Osteoblast (primary cell): ENCODE measurements around the gene POLR2H. TPM values are rescaled to one million over a fixed set of nuclear protein-coding genes. Genes with fewer than 3 reads are reported as not detected.

Source experiments
- DNase-seq: peaks from one replicate; pipeline ENCODE4 v3.0.0; 2011; ENCODE audit warnings: low spot score, mixed read lengths; ENCODE audit not compliant: insufficient read length; ENCODE audit errors: missing footprints
- H2AFZ ChIP-seq: 2 replicates; pipeline ENCODE4 v1.6.0; 2011; ENCODE audit warnings: mild to moderate bottlenecking, low read length
- H3K27ac ChIP-seq: 2 replicates; pipeline ENCODE4 v1.5.1; 2011; ENCODE audit warnings: mild to moderate bottlenecking, low read depth, low read length, moderate library complexity
- H3K27me3 ChIP-seq: 2 replicates; pipeline ENCODE4 v1.6.0; 2012; ENCODE audit warnings: mild to moderate bottlenecking, control low read depth, inconsistent platforms, low read length, moderate library complexity; ENCODE audit not compliant: insufficient read depth
- H3K36me3 ChIP-seq: 2 replicates; pipeline ENCODE4 v1.5.1; 2011; ENCODE audit warnings: mild to moderate bottlenecking, low read length, control low read depth, moderate library complexity; ENCODE audit not compliant: insufficient read depth
- H3K4me1 ChIP-seq: 2 replicates; pipeline ENCODE4 v1.5.1; 2011; ENCODE audit warnings: mild to moderate bottlenecking, low read length, control low read depth, moderate library complexity; ENCODE audit not compliant: insufficient read depth
- H3K4me2 ChIP-seq: 2 replicates; pipeline ENCODE4 v1.6.0; 2011; ENCODE audit warnings: mild to moderate bottlenecking, low read length; ENCODE audit not compliant: insufficient read depth
- H3K4me3 ChIP-seq: fragments of 200-600 bp; sonication (generic); 3 replicates; pipeline ENCODE4 v1.5.1; 2012; ENCODE audit warnings: mild to moderate bottlenecking, low read length, inconsistent platforms; ENCODE audit not compliant: insufficient read depth
- H3K79me2 ChIP-seq: 2 replicates; pipeline ENCODE4 v1.6.0; 2012; ENCODE audit warnings: mild to moderate bottlenecking, low read length, control low read depth, inconsistent platforms; ENCODE audit not compliant: insufficient read depth
- H3K9me3 ChIP-seq: 2 replicates; pipeline ENCODE4 v1.5.1; 2011; ENCODE audit warnings: low read depth, low read length, control low read depth
- H4K20me1 ChIP-seq: 2 replicates; pipeline ENCODE4 v1.6.0; 2012; ENCODE audit warnings: mild to moderate bottlenecking, low read length, control low read depth; ENCODE audit not compliant: insufficient read depth
- total RNA-seq: library from RNA; depleted of rRNA; stranded (reverse); fragments of >200 nt; gene quantifications from 2 replicates; pipeline ENCODE4 v1.2.3, GENCODE V29; 2012
- TF ChIP-seq, protein P1 (sequence below): IDR thresholded peaks from 2 replicates; pipeline ENCODE4 v1.5.1; 2011; ENCODE audit warnings: mild to moderate bottlenecking, low read depth, low read length, moderate library complexity; ENCODE audit errors: extremely low read depth

The POLR2H gene
- total RNA-seq, 1 donor = 61.2 TPM

DNA sequence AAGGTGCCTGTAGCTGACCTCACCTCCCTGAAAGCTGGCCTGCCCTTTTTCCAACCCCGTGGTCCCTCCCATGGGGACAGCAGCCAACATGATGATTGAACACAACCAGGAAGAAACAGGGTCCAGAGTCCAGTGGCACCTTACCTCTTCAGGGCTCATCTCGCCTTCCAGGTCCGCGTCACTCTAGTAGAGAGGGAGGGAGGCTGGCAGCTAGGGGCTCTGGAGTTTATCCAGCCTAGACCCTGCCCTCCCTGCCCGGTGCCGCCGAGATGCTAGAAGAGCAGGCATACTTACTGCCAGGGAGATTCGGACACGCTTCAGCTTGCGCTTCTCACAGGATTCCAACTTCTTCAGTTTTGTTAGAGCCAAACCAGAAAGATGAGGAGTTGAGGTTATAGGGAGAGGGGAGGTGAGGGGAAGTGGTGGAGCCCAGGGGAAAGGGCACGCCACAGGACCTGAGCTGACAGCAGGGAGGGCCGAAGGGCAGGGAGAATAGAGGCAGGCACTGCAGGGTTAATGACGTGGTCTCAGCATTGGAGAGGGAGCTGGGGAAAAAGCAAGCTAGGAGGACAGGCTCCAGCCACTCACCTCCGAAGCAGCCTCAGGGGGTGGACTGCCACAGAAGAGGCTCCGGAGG, 9.2 kb upstream of the POLR2H start:
- H3K4me3 ChIP-seq = no peak overlapping the region
- H3K4me2 ChIP-seq = no peak overlapping the region
- H3K9me3 ChIP-seq = no peaks in the 10 kb centered on the region
- H2AFZ ChIP-seq = no peak overlapping the region
- no peaks in the 10 kb centered on the region for H3K79me2 ChIP-seq
- peaks cover 8% of the 10 kb centered on the region for H4K20me1 ChIP-seq
- H3K27ac ChIP-seq = no peak overlapping the region
- no peaks in the 10 kb centered on the region for H3K27me3 ChIP-seq
- H3K4me1 ChIP-seq = peaks cover 8% of the 10 kb centered on the region
- TF ChIP-seq, protein P1, sequence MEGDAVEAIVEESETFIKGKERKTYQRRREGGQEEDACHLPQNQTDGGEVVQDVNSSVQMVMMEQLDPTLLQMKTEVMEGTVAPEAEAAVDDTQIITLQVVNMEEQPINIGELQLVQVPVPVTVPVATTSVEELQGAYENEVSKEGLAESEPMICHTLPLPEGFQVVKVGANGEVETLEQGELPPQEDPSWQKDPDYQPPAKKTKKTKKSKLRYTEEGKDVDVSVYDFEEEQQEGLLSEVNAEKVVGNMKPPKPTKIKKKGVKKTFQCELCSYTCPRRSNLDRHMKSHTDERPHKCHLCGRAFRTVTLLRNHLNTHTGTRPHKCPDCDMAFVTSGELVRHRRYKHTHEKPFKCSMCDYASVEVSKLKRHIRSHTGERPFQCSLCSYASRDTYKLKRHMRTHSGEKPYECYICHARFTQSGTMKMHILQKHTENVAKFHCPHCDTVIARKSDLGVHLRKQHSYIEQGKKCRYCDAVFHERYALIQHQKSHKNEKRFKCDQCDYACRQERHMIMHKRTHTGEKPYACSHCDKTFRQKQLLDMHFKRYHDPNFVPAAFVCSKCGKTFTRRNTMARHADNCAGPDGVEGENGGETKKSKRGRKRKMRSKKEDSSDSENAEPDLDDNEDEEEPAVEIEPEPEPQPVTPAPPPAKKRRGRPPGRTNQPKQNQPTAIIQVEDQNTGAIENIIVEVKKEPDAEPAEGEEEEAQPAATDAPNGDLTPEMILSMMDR = no peak
- peak; percentile 23 for DNase-seq
- peaks cover 3% of the 10 kb centered on the region for H3K36me3 ChIP-seq

DNA sequence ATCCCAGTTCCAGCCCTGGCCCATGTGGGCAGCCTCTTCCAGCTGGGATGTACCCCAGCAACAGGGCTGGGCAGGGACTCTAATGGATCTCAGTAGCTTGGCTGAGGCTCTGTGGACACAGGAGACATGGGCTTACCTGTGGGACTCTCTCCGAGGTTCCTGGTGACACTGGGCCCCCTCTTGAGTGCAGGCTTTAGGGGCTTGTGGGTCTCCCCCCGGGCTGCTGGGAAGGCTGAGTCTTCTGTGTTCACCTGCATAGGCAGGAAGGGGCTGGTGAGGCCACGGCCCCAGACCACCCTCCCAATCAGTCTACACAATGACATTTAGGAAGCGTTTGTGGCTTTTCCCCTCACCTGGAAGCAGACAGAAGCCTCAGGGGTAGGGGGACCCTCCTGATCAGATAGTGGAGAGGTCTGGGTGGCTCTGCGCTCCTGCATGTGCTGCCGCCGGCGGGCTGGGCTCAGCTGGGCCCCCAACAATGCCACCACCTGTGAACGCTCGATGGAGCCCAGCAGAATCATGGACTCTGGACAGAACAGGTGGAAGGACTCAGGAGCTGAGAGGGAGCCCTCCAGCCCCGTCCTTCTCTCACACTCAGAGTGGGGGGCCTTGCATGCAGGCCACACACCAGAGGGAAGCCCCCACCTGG, 8.5 kb upstream of the POLR2H start:
- DNase-seq = peak; percentile 62
- H3K27ac ChIP-seq = no peak overlapping the region
- no peak overlapping the region for H3K4me3 ChIP-seq
- TF ChIP-seq, protein P1 = no peak
- peaks cover 3% of the 10 kb centered on the region for H3K36me3 ChIP-seq
- H3K27me3 ChIP-seq = no peaks in the 10 kb centered on the region
- peaks cover 8% of the 10 kb centered on the region for H3K4me1 ChIP-seq
- no peak overlapping the region for H2AFZ ChIP-seq
- H3K4me2 ChIP-seq = no peak overlapping the region
- no peaks in the 10 kb centered on the region for H3K79me2 ChIP-seq
- H4K20me1 ChIP-seq = peaks cover 8% of the 10 kb centered on the region
- H3K9me3 ChIP-seq = no peaks in the 10 kb centered on the region

DNA sequence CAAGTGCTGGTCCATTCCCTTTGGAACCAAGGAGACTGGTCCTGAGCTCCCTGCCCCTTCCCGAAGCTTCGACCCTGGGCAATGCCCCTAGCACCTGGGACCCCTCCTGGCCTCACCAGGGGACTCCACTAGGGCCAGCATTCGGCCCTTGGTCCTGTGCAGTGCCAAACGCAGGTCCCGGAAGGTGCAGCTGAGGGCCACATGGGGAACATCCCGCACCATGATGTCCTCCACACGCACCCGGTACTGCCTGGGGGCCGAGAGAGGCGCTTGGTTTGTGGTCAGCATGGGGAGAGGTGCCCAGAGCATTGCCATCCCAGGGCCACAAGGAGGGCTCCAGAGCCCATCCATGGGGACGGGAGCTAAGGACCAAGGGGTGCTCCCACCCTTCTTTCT, 8.0 kb upstream of the POLR2H start:
- H3K36me3 ChIP-seq = peaks cover 3% of the 10 kb centered on the region
- peaks cover 8% of the 10 kb centered on the region for H3K4me1 ChIP-seq
- no peaks in the 10 kb centered on the region for H3K79me2 ChIP-seq
- peak; percentile 3 for DNase-seq
- H3K9me3 ChIP-seq = no peaks in the 10 kb centered on the region
- TF ChIP-seq, protein P1 = no peak
- H3K4me2 ChIP-seq = no peak overlapping the region
- H3K27me3 ChIP-seq = no peaks in the 10 kb centered on the region
- peaks cover 8% of the 10 kb centered on the region for H4K20me1 ChIP-seq
- no peak overlapping the region for H2AFZ ChIP-seq
- no peak overlapping the region for H3K27ac ChIP-seq
- no peak overlapping the region for H3K4me3 ChIP-seq

DNA sequence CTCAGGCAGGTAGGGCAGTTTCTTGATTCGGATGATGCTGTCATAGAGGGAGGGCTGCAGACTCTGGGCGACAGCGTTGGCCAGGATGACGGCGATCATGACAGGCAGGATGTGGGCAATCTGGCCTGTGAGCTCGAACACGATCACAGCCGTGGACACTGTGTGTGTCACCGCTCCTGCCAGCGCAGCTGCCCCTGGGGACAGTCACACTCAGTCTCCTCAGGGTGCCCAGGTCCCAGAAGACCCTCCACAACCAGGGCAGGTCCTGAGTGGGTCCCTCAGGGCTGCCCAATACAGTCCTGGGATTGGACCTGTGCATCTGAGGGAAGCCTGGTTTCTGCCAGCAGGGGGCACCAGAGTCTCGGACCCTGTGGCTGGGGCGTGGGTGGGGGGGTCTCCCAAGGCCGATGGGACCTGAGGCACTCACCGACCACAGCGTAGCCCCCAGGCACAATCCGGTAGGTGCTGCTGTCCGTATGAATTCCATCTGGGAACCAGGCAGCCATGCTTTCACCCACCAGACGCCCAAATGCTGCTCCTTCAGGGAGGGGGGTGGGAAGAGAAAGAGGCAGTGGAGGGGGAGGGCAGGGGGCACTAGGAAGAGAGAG, 7.3 kb upstream of the POLR2H start:
- Histone ChIP-seq H2AFZ (no peak overlapping the region), H3K9me3 (no peaks in the 10 kb centered on the region), H3K4me1 (peaks cover 8% of the 10 kb centered on the region), H3K79me2 (no peaks in the 10 kb centered on the region), H3K4me3 (no peak overlapping the region), H4K20me1 (peaks cover 8% of the 10 kb centered on the region), H3K27ac (no peak overlapping the region), H3K36me3 (peaks cover 3% of the 10 kb centered on the region), H3K27me3 (no peaks in the 10 kb centered on the region), H3K4me2 (no peak overlapping the region)
- TF ChIP-seq, protein P1 = peak; percentile 73
- DNase-seq = peak; percentile 95
